GM19455 (cell line): Measurements from ENCODE around the gene ARHGAP11B.
"Not testable (repeated sequence)": the region's sequence is repeated elsewhere in the genome, so short reads cannot be mapped to it uniquely, and the experiment has no call there.

Source experiments
- ATAC-seq: cut with Tn5 transposase; IDR thresholded peaks from one replicate; pipeline ENCODE4 v1.9.1; 2021; ENCODE audit not compliant: unreplicated experiment

ARHGAP11B gene

GRCh38 chr15:30625436-30626193 is at the start of gene ARHGAP11B:
Gene ARHGAP11B, plus strand, starts transcription at chr15:30626128.
- peak; percentile 93 for ATAC-seq

GRCh38 chr15:30579394-30579970 is 46.4 kb upstream of the ARHGAP11B start:
- ATAC-seq: not testable (repeated sequence)

DNA sequence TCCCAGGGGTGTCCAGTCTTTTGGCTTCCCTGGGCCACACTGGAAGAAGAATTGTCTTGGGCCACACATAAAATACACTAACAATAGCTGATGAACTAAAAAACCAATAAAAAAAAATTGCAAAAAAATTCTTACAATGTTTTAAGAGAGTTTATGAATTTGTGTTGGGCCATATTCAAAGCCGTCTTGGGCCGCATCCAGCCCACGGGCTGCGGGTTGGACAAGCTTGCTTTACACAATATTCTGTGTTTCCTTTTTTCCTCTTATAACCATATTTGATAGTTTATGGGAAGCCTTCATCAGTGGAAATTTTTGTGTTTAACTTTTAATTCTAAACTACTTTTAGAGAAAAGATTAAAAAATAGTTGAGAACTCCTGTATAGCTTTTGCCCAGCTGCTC is 45.2 kb upstream of the ARHGAP11B start:
- not testable (repeated sequence) for ATAC-seq

DNA sequence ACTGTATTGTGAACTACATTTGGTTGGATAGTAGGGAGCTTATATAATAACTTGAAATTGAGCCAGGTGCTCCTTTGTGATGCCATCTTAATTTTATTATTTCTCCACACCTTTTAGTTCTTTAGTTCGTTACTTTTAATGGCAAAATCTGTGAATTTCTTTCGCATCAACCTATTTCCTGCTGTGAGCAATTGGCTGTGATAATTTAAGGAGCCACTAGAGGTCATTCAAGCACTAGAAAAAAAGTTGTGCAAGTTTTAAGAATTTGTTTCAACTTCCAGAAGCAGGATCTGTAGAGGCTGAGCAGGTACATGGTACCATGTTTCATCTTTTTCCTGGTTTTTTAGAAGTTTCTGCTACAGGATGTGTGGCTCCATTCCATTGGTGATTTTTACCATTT is 27.0 kb upstream of the ARHGAP11B start:
- ATAC-seq: not testable (repeated sequence)

- ATAC-seq: not testable (repeated sequence)
These were observed 22.1 kb upstream of the ARHGAP11B start, which contains the start of gene GOLGA8H for GRCh38 chr15:30603796-30604195. Gene GOLGA8H, plus strand, starts transcription at chr15:30604028. Its CDS starts 98 bp downstream, at chr15:30604126.

DNA sequence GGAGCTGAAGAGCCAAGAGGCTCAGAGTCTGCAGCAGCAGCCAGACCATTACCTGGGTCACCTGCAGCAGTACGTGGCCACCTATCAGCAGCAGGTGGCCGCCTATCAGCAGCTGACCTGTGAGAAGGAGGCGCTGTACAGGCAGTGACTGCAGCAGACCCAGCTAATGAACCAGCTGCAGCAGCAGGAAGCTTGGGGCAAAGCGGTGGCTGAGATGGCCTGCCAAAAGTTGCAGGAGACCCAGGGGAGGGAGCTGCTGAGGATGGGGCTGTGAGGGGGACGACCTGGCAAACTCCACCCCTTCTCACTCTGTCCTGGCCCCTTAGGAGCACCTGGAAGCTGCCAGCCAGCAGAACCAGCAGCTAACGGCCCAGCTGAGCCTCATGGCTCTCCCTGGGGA is 13.7 kb upstream of the ARHGAP11B start:
- not testable (repeated sequence) for ATAC-seq

- not testable (repeated sequence) for ATAC-seq
These were observed 4.6 kb upstream of the ARHGAP11B start for GRCh38 chr15:30621342-30621741.

DNA sequence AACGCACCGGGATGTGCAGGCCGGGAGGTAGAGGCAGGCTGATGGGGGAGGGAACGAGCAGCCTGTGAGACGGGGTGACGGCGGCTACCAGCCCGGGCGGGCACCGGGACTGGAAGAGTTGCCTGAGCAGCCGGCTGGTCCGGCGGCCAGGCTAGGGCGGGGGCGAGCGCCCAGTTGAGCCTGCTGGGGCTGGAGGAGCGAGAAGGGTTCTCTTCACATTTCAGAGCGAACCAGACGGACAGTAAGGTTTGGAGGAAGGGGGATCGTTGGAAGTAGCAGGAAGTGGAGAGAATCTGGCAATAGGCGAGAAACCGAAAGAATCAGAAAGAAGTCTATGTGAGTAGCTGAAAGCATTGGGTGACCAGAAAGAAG is 252 bp downstream of the ARHGAP11B start:
- ATAC-seq: peak; percentile 26

- not testable (repeated sequence) for ATAC-seq
These were observed 704 bp downstream of the ARHGAP11B start for GRCh38 chr15:30626632-30627031.

GRCh38 chr15:30650012-30650929 is 24.3 kb downstream of the ARHGAP11B start:
- ATAC-seq: no peak

- not testable (repeated sequence) for ATAC-seq
These were observed 35.2 kb downstream of the ARHGAP11B start for GRCh38 chr15:30661154-30661553.

DNA sequence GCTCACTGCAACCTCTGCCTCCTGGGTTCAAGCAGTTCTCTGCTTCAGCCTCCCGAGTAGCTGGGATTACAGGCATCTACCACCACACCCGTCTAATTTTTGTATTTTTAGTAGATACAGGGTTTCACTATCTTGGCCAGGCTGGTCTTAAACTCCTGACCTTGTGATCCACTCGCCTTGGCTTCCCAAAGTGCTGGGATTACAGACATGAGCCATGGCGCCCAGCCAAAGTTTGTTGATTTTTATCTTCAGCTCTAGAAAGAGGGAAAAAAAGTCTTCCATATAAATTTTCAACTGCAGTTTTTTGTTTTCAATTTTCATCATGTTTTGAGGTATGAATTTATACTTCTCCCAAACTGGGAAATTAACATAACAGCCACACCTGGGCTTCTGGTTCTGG is 43.7 kb downstream of the ARHGAP11B start:
- not testable (repeated sequence) for ATAC-seq

- no peak for ATAC-seq
These were observed 44.1 kb downstream of the ARHGAP11B start for GRCh38 chr15:30670056-30670455.

DNA sequence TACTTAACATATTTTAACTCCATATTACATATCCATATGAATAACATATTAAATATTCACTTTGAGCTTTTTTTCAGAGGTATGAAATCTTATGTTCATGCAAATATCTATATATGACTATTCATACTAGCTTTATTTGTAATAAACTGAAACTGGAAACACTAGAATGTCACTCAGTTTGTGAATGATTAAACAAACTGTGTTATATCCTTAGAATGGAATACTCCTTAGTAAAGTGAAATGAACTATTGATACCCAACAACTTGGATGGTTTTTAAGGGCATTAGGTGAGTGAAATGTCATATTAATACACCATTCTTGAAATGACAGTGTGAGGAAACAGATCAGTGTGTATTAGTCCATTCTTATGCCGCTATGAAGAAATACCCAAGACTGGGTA is 45.4 kb downstream of the ARHGAP11B start:
- ATAC-seq: no peak

GRCh38 chr15:30675126-30675525 is 49.2 kb downstream of the ARHGAP11B start:
- ATAC-seq: no peak

DNA sequence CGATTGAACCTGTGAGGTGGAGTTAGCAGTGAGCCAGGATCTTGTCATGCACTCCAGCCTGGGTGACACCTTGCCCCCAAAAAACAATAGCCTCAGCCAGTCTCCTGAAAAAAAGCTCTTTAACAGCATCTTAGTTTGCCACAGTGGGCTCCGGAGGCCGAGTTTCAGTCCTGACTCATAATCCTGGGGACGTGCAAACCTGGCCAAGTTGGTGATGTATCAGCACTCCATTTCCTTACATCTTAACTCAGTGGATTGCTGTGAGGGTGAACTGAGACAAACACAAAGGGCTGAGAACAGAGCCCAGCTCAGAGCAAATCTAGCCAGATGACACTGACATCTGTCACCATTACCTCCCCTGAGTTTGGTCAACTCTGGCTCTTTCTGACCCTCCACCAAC is 50.0 kb downstream of the ARHGAP11B start:
- ATAC-seq: not testable (repeated sequence)

DNA sequence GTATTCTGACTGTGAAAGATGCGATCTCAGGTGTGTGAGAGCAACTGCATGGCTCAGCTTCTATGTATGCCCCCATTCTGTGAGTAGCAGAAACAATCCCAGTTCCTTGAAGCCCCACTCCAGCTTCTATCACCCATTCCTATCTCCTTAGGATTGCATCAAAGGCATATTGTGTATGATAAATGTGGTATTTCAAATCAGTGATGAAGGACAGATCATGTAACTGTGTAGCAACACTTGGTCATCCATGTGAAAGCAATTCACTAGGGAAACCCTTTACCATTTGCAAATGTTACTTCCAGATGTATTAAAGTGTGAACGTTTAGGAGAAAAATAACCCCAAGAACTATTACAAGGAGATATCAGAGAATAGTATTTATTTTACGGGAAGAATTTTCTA is 55.1 kb downstream of the ARHGAP11B start:
- ATAC-seq: not testable (repeated sequence)

GRCh38 chr15:30685709-30686285 is 59.9 kb downstream of the ARHGAP11B start:
- ATAC-seq: not testable (repeated sequence)

DNA sequence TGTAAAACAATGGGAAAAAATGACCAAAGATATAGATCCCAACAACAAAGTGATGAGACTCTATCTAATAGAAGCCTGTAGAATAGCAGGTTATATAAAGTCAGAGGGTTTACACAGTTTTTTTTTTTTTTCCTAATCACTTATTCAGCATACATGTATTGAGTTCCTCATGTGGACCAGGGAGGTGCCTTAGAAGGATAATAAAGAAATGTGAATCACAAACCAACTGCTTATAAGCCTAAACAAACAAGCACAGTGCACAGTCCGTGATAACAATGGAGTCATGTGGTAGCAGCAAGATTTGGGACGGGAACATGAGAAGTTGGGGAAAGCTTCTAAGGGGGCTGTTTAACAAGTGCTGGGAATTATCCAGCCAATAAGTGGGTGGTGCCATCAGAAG is 60.7 kb downstream of the ARHGAP11B start:
- not testable (repeated sequence) for ATAC-seq
